H1 (cell line): Measurements from ENCODE around the gene TUBGCP5. TPM values are rescaled to one million over a fixed set of nuclear protein-coding genes. Genes with fewer than 3 reads are reported as not detected.

Source experiments
- BCL11A ChIP-seq, 2 experiments: IDR thresholded peaks; one replicate each; pipeline ENCODE4 v1.6.1; 2011; ENCODE audit warnings: low read depth in 2 of 2, low read length in 2 of 2, mild to moderate bottlenecking in 2 of 2
- FOSL1 ChIP-seq: IDR thresholded peaks from 2 replicates; pipeline ENCODE4 v1.6.1; 2011; ENCODE audit warnings: mild to moderate bottlenecking, low read depth, low read length, moderate library complexity; ENCODE audit not compliant: insufficient read depth
- PHF8 ChIP-seq: fragments of 200-600 bp; sonication (generic); conservative IDR thresholded peaks from 2 replicates; pipeline ENCODE4 v1.7.1; 2012; ENCODE audit warnings: low read depth, mild to moderate bottlenecking, inconsistent platforms, low read length, moderate library complexity
- polyA plus RNA-seq, 7 experiments: library from polyadenylated mRNA; depleted of rRNA in 3 of 7; stranded (reverse) in 5 of 7; unstranded in 2 of 7; fragments of >200 nt in 5 of 7; fragments of 200-250 nt in 2 of 7; gene quantifications; 1 replicate in 5 of 7; 2 replicates in 1 of 7; 4 replicates in 1 of 7; pipeline versions ENCODE4 v1.2.1 to v1.2.3, GENCODE V29; 2011 to 2013; ENCODE audit warnings: missing spikeins in 2 of 7, mixed read lengths in 2 of 7
- total RNA-seq: library from RNA; stranded (reverse); fragmentation: NEBNext Ultra II Directional; extraction: Animal tissue kit (Norgen Biotek cat#: 25700); gene quantifications from 2 replicates; pipeline ENCODE4 v1.2.1, GENCODE V29; 2021
- TF ChIP-seq, protein P1 (sequence below): fragments of 300-600 bp; sonication (generic); IDR thresholded peaks from 2 replicates; pipeline ENCODE4 v1.7.1; 2012; ENCODE audit warnings: low read length, moderate library complexity, mild to moderate bottlenecking, inconsistent platforms; ENCODE audit not compliant: insufficient replicate concordance

The TUBGCP5 gene
- total and polyA plus RNA-seq, 2 of the 8 experiments (the other 6 are each of a cell fraction or from before 2014, with no cell fraction given), result 6.3 to 12.5 TPM

DNA sequence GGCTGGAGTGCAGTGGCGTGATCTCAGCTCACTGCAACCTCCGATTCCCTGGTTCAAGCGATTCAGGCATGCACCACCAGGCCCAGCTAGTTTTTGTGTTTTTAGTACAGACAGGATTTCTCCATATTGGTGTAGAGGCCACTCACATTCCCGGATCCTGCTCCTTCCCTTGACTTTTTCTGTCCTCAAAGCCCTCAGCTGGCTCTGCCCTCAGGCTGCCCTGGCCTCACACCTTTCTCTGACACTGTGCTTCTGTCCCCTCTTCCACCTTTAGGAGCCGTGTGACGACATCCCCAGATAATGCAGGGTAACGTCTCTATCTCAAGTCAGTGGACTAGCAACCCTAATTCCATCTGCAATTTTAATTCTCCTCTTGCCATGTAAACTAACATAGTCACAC lies 50.6 kb downstream of the TUBGCP5 start (continued):
- TF ChIP-seq, protein P1, sequence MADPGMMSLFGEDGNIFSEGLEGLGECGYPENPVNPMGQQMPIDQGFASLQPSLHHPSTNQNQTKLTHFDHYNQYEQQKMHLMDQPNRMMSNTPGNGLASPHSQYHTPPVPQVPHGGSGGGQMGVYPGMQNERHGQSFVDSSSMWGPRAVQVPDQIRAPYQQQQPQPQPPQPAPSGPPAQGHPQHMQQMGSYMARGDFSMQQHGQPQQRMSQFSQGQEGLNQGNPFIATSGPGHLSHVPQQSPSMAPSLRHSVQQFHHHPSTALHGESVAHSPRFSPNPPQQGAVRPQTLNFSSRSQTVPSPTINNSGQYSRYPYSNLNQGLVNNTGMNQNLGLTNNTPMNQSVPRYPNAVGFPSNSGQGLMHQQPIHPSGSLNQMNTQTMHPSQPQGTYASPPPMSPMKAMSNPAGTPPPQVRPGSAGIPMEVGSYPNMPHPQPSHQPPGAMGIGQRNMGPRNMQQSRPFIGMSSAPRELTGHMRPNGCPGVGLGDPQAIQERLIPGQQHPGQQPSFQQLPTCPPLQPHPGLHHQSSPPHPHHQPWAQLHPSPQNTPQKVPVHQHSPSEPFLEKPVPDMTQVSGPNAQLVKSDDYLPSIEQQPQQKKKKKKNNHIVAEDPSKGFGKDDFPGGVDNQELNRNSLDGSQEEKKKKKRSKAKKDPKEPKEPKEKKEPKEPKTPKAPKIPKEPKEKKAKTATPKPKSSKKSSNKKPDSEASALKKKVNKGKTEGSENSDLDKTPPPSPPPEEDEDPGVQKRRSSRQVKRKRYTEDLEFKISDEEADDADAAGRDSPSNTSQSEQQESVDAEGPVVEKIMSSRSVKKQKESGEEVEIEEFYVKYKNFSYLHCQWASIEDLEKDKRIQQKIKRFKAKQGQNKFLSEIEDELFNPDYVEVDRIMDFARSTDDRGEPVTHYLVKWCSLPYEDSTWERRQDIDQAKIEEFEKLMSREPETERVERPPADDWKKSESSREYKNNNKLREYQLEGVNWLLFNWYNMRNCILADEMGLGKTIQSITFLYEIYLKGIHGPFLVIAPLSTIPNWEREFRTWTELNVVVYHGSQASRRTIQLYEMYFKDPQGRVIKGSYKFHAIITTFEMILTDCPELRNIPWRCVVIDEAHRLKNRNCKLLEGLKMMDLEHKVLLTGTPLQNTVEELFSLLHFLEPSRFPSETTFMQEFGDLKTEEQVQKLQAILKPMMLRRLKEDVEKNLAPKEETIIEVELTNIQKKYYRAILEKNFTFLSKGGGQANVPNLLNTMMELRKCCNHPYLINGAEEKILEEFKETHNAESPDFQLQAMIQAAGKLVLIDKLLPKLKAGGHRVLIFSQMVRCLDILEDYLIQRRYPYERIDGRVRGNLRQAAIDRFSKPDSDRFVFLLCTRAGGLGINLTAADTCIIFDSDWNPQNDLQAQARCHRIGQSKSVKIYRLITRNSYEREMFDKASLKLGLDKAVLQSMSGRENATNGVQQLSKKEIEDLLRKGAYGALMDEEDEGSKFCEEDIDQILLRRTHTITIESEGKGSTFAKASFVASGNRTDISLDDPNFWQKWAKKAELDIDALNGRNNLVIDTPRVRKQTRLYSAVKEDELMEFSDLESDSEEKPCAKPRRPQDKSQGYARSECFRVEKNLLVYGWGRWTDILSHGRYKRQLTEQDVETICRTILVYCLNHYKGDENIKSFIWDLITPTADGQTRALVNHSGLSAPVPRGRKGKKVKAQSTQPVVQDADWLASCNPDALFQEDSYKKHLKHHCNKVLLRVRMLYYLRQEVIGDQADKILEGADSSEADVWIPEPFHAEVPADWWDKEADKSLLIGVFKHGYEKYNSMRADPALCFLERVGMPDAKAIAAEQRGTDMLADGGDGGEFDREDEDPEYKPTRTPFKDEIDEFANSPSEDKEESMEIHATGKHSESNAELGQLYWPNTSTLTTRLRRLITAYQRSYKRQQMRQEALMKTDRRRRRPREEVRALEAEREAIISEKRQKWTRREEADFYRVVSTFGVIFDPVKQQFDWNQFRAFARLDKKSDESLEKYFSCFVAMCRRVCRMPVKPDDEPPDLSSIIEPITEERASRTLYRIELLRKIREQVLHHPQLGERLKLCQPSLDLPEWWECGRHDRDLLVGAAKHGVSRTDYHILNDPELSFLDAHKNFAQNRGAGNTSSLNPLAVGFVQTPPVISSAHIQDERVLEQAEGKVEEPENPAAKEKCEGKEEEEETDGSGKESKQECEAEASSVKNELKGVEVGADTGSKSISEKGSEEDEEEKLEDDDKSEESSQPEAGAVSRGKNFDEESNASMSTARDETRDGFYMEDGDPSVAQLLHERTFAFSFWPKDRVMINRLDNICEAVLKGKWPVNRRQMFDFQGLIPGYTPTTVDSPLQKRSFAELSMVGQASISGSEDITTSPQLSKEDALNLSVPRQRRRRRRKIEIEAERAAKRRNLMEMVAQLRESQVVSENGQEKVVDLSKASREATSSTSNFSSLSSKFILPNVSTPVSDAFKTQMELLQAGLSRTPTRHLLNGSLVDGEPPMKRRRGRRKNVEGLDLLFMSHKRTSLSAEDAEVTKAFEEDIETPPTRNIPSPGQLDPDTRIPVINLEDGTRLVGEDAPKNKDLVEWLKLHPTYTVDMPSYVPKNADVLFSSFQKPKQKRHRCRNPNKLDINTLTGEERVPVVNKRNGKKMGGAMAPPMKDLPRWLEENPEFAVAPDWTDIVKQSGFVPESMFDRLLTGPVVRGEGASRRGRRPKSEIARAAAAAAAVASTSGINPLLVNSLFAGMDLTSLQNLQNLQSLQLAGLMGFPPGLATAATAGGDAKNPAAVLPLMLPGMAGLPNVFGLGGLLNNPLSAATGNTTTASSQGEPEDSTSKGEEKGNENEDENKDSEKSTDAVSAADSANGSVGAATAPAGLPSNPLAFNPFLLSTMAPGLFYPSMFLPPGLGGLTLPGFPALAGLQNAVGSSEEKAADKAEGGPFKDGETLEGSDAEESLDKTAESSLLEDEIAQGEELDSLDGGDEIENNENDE, result no peak
- no peak for TF ChIP-seq FOSL1
- TF ChIP-seq PHF8, result no peak
- no peak for TF ChIP-seq BCL11A (IDR thresholded peaks at IDR 0.05; ENCODE audit: low read depth in 2 of 2, low read length in 2 of 2)
